ENCODE measurements around the gene LMO7.

- TF ChIP-seq EZH2 (IDR thresholded peaks at IDR 0.05; ENCODE audit: borderline replicate concordance, low read length) (no peak), CTCF (IDR thresholded peaks at IDR 0.05; ENCODE audit: low read length) (no peak)
These were observed 25.7 kb upstream of the LMO7 start for GRCh38 chr13:75610466-75610865.
